Measurements from ENCODE around the gene NFIX.
"Not testable (repeated sequence)": the region's sequence is repeated elsewhere in the genome, so short reads cannot be mapped to it uniquely, and the experiment has no call there.

The NFIX gene

GRCh38 chr19:12952488-12953137 lies 42.7 kb upstream of the NFIX start:
- peaks cover 76% of the 10 kb centered on the region for H3K36me3 ChIP-seq (ENCODE audit: insufficient read depth, low read length)
- WGBS, result 86% methylated on average over 11 of the region's 12 CpGs
- no peak overlapping the region for H3K9ac ChIP-seq (ENCODE audit: low read depth, low read length)
- no peak overlapping the region for H3K27ac ChIP-seq (ENCODE audit: low read depth, low read length)
- no peak overlapping the region for H3K4me3 ChIP-seq (ENCODE audit: low read length)
- H3K9me3 ChIP-seq (ENCODE audit: insufficient read depth, low read depth, low read length), result no peaks in the 10 kb centered on the region
- H3K4me1 ChIP-seq (ENCODE audit: insufficient read depth, low read length), result peaks cover 8% of the 10 kb centered on the region; the same call in 1 of the 2 replicates
- H3K27me3 ChIP-seq (ENCODE audit: insufficient read depth, low read length), result no peaks in the 10 kb centered on the region

- Histone ChIP-seq H3K9me3 (ENCODE audit: insufficient read depth, low read depth, low read length) (no peaks in the 10 kb centered on the region), H3K36me3 (ENCODE audit: insufficient read depth, low read length) (peaks cover 69% of the 10 kb centered on the region), H3K27me3 (ENCODE audit: insufficient read depth, low read length) (no peaks in the 10 kb centered on the region), H3K4me1 (ENCODE audit: insufficient read depth, low read length) (peaks cover 8% of the 10 kb centered on the region; the same call in 1 of the 2 replicates), H3K4me3 (ENCODE audit: low read length) (no peak overlapping the region), H3K9ac (ENCODE audit: low read depth, low read length) (no peak overlapping the region), H3K27ac (ENCODE audit: low read depth, low read length) (no peak overlapping the region; the same call in 1 of the 2 replicates)
- 94% methylated on average over 11 of the region's 11 CpGs for WGBS
Measured at GRCh38 chr19:12953138-12953798, 42.0 kb upstream of the NFIX start.

DNA sequence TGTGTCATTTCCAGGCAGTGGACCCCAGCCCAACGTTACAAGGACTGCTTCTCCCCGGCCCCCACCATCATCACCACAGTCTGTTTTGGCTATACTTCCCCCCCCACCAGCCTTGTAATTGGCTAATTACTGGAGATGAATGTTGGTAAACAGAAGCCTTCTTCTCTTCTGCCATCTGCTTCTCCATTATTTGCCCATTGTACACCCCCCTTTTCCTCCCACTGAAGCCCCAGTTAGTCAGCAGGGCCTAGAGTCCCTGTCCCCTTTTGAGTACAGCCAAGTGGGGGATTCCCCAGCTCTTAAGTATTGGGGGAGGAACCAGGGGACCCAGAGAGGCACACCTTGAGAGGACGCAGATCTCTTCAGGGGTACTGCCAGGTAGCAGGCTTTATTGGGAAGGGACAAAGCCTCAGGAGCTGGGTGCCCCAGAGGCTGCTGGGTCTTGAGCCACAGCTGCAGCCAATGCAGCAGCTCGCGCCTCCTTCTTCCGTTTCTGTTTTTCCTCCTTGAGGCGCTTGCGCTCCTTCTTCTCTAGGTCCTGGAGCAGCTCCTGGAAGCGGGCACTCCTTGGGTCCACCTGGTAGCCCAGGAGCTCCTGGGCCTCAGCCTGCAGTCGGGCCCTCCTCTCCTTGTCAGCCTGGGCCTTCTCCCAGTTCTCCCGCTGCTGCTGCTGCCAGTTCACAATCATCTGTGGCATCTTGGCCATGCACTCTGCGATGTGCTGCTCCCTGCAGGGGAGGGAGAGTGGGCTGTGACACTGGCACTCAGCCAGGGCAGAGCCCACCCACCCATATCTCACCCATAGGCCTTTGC lies 41.3 kb upstream of the NFIX start:
- H3K36me3 ChIP-seq (ENCODE audit: insufficient read depth, low read length), result peaks cover 62% of the 10 kb centered on the region
- H3K4me3 ChIP-seq (ENCODE audit: low read length), result no peak overlapping the region

DNA sequence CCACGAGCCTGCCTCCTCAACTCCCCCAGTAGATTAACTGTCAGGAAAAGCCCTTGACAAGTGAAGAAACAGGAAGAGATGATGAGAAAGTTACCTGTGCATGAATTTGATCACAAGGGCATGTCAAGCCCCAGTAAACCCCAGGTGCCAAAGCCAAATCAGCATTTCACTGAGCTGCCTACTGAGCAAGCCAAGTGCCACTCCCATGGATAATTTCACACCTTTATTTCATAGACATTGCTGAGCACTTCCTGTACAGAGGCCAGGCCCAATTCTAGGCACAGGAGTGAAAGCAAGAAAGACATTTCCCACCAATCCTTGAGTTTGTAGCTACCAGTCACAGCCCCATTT lies 40.7 kb upstream of the NFIX start:
- Histone ChIP-seq H3K4me3 (ENCODE audit: low read length) (no peak overlapping the region), H3K27ac (ENCODE audit: low read depth, low read length) (no peak overlapping the region), H3K9me3 (ENCODE audit: insufficient read depth, low read depth, low read length) (no peaks in the 10 kb centered on the region), H3K9ac (ENCODE audit: low read depth, low read length) (no peak overlapping the region), H3K36me3 (ENCODE audit: insufficient read depth, low read length) (peaks cover 56% of the 10 kb centered on the region), H3K4me1 (ENCODE audit: insufficient read depth, low read length) (peaks cover 8% of the 10 kb centered on the region; the same call in 1 of the 2 replicates), H3K27me3 (ENCODE audit: insufficient read depth, low read length) (no peaks in the 10 kb centered on the region)
- WGBS, result no CpG with 5 or more reads among the region's 1 CpG

More for the DNA sequence above, 41.3 kb upstream of the NFIX start:
- no peak overlapping the region for H3K9ac ChIP-seq (ENCODE audit: low read depth, low read length)
- no peaks in the 10 kb centered on the region for H3K9me3 ChIP-seq (ENCODE audit: insufficient read depth, low read depth, low read length)
- H3K27ac ChIP-seq (ENCODE audit: low read depth, low read length), result no peak overlapping the region; the same call in 1 of the 2 replicates
- no peaks in the 10 kb centered on the region for H3K27me3 ChIP-seq (ENCODE audit: insufficient read depth, low read length)
- 88% methylated on average over 12 of the region's 12 CpGs for WGBS
- H3K4me1 ChIP-seq (ENCODE audit: insufficient read depth, low read length), result peaks cover 8% of the 10 kb centered on the region; the same call in 1 of the 2 replicates

- H3K27ac ChIP-seq (ENCODE audit: low read depth, low read length); H3K4me1 ChIP-seq (ENCODE audit: insufficient read depth, low read length); H3K9me3 ChIP-seq (ENCODE audit: insufficient read depth, low read depth, low read length); H3K27me3 ChIP-seq (ENCODE audit: insufficient read depth, low read length): not testable (repeated sequence)
- Histone ChIP-seq H3K36me3 (ENCODE audit: insufficient read depth, low read length) (peaks cover 47% of the 10 kb centered on the region), H3K9ac (ENCODE audit: low read depth, low read length) (peak overlapping the region; percentile 99; the same call in 1 of the 2 replicates), H3K4me3 (ENCODE audit: low read length) (peak overlapping the region; percentile 95)
- 94% methylated on average over 9 of the region's 9 CpGs for WGBS
Measured at GRCh38 chr19:12955575-12955974, 39.7 kb upstream of the NFIX start.

- peaks cover 8% of the 10 kb centered on the region; the same call in 1 of the 2 replicates for H3K4me1 ChIP-seq (ENCODE audit: insufficient read depth, low read length)
- 71% methylated on average over 12 of the region's 12 CpGs for WGBS
- no peak overlapping the region; the same call in 1 of the 2 replicates for H3K27ac ChIP-seq (ENCODE audit: low read depth, low read length)
- H3K4me3 ChIP-seq (ENCODE audit: low read length), result peak overlapping the region; percentile 95
- H3K9me3 ChIP-seq (ENCODE audit: insufficient read depth, low read depth, low read length), result no peaks in the 10 kb centered on the region
- H3K9ac ChIP-seq (ENCODE audit: low read depth, low read length), result peak overlapping the region; percentile 99
- H3K27me3 ChIP-seq (ENCODE audit: insufficient read depth, low read length), result no peaks in the 10 kb centered on the region
- H3K36me3 ChIP-seq (ENCODE audit: insufficient read depth, low read length), result peaks cover 43% of the 10 kb centered on the region
Measured at GRCh38 chr19:12955996-12956395, 39.3 kb upstream of the NFIX start.

- WGBS, result 4% methylated on average over 80 of the region's 84 CpGs
- Histone ChIP-seq H3K4me3 (ENCODE audit: low read length) (peak within 1 kb of the TSS; percentile 95), H3K27ac (ENCODE audit: low read depth, low read length) (peak within 1 kb of the TSS; percentile 94), H3K4me1 (ENCODE audit: insufficient read depth, low read length) (peaks cover 8% of the 10 kb centered on the region; the same call in 1 of the 2 replicates), H3K27me3 (ENCODE audit: insufficient read depth, low read length) (no peaks in the 10 kb centered on the region), H3K9me3 (ENCODE audit: insufficient read depth, low read depth, low read length) (no peaks in the 10 kb centered on the region), H3K36me3 (ENCODE audit: insufficient read depth, low read length) (peaks cover 36% of the 10 kb centered on the region), H3K9ac (ENCODE audit: low read depth, low read length) (peak within 1 kb of the TSS; percentile 99)
Measured at GRCh38 chr19:12956446-12957388, 38.6 kb upstream of the NFIX start, which contains the start of gene GADD45GIP1. Gene GADD45GIP1, minus strand, starts transcription at chr19:12957223. Its CDS starts 11 bp downstream, at chr19:12957212.

GRCh38 chr19:12957389-12957952 lies 37.8 kb upstream of the NFIX start:
- not testable (repeated sequence) for H3K4me1 ChIP-seq (ENCODE audit: insufficient read depth, low read length); H3K9me3 ChIP-seq (ENCODE audit: insufficient read depth, low read depth, low read length); H3K27me3 ChIP-seq (ENCODE audit: insufficient read depth, low read length)
- peak overlapping the region; percentile 99 for H3K9ac ChIP-seq (ENCODE audit: low read depth, low read length)
- peaks cover 29% of the 10 kb centered on the region for H3K36me3 ChIP-seq (ENCODE audit: insufficient read depth, low read length)
- WGBS, result 77% methylated on average over 29 of the region's 31 CpGs
- H3K4me3 ChIP-seq (ENCODE audit: low read length), result peak overlapping the region; percentile 95
- peak overlapping the region; percentile 94 for H3K27ac ChIP-seq (ENCODE audit: low read depth, low read length)

- WGBS, result 79% methylated on average over 6 of the region's 6 CpGs
- Histone ChIP-seq H3K36me3 (ENCODE audit: insufficient read depth, low read length) (peaks cover 9% of the 10 kb centered on the region), H3K27me3 (ENCODE audit: insufficient read depth, low read length) (no peaks in the 10 kb centered on the region), H3K4me3 (ENCODE audit: low read length) (no peak overlapping the region), H3K9ac (ENCODE audit: low read depth, low read length) (no peak overlapping the region), H3K27ac (ENCODE audit: low read depth, low read length) (no peak overlapping the region), H3K4me1 (ENCODE audit: insufficient read depth, low read length) (peaks cover 8% of the 10 kb centered on the region; the same call in 1 of the 2 replicates), H3K9me3 (ENCODE audit: insufficient read depth, low read depth, low read length) (no peaks in the 10 kb centered on the region)
Measured at GRCh38 chr19:12959481-12959880, 35.8 kb upstream of the NFIX start.

Measured in HUES64 (cell line).